H4 (cell line): ENCODE measurements around the gene EHD4. TPM values are rescaled to one million over a fixed set of nuclear protein-coding genes. Genes with fewer than 3 reads are reported as not detected.

Source experiments
- DNase-seq: peaks from one replicate; pipeline ENCODE4 v3.0.0-alpha.2; 2015; ENCODE audit warnings: low spot score
- total RNA-seq: library from RNA; depleted of rRNA; stranded (reverse); fragments of >200 nt; shearing (Covaris generic); gene quantifications from 2 replicates; pipeline ENCODE4 v1.2.3, GENCODE V29; 2014

EHD4 gene
- total RNA-seq, 1 experiment from 2014 or later: 6.8 TPM

- no peak for DNase-seq
Observed at GRCh38 chr15:41936649-41937567, 35.4 kb downstream of the EHD4 start.

- DNase-seq: no peak
Observed at GRCh38 chr15:41936155-41936554, 36.2 kb downstream of the EHD4 start.

- no peak for DNase-seq
Observed at GRCh38 chr15:41935566-41936020, 36.8 kb downstream of the EHD4 start.

- peak; percentile 45 for DNase-seq
Observed at GRCh38 chr15:41934843-41935242, 37.5 kb downstream of the EHD4 start.

- peak; percentile 25 for DNase-seq
Observed at GRCh38 chr15:41933771-41934170, 38.6 kb downstream of the EHD4 start.

- DNase-seq: no peak
Observed at GRCh38 chr15:41933326-41933725, 39.0 kb downstream of the EHD4 start.

- no peak for DNase-seq
Observed at GRCh38 chr15:41932511-41933289, 39.7 kb downstream of the EHD4 start.

- DNase-seq: no peak
Observed at GRCh38 chr15:41932101-41932500, 40.3 kb downstream of the EHD4 start.

- DNase-seq: no peak
Observed at GRCh38 chr15:41930867-41931222, 41.5 kb downstream of the EHD4 start.

GRCh38 chr15:41930221-41930866 lies 42.0 kb downstream of the EHD4 start:
- DNase-seq: peak; percentile 95

GRCh38 chr15:41928637-41929620 lies 43.4 kb downstream of the EHD4 start:
- peak; percentile 73 for DNase-seq

GRCh38 chr15:41928100-41928499 lies 44.3 kb downstream of the EHD4 start:
- DNase-seq: no peak

- no peak for DNase-seq
Observed at GRCh38 chr15:41927536-41927935, 44.8 kb downstream of the EHD4 start.

GRCh38 chr15:41926185-41927056 lies 45.9 kb downstream of the EHD4 start:
- DNase-seq: no peak

- no peak for DNase-seq
Observed at GRCh38 chr15:41925086-41925608, 47.2 kb downstream of the EHD4 start.

- DNase-seq: no peak
Observed at GRCh38 chr15:41923401-41923997, 48.9 kb downstream of the EHD4 start.

GRCh38 chr15:41922353-41922752 lies 50.0 kb downstream of the EHD4 start:
- DNase-seq: no peak

- DNase-seq: no peak
Observed at GRCh38 chr15:41921639-41922038, 50.7 kb downstream of the EHD4 start.

GRCh38 chr15:41921167-41921566 lies 51.2 kb downstream of the EHD4 start:
- DNase-seq: no peak
